NK-92 treated with Interleukin-12 subunit alpha and Interleukin-12 subunit beta, amount 100 ng/mL, for 24 hours (cell line): Measurements from ENCODE around the gene SPDEF.

ENCODE experiments used
- DNase-seq: peaks from one replicate; lab custom pipeline; 2025; lab: John Stamatoyannopoulos, UW

Gene SPDEF

DNA sequence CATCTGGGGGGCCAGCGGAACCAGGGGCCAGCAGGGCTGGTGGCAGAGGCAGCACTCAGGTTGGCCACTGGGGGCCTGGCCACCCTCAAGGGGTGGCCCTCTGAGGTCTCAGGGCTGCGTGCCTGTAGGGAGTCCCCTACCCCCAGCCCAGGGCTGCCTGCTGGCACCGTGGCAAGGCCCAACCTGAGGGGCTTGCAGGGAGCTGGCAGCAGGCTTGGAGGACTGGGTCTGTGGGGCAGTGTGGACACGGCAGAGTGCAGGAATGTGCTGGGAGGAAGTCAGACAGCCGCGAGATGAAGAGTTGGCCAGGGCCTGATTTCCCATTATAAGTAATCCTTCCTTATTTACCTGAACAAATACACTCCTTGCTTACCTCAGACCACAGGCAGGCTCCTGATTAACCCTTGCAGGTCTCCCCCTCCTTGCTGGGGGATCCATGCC, at the start of gene SPDEF:
Gene SPDEF, minus strand, starts transcription at position 299 of the 441 bp plus-strand sequence. CDS start 11,874 bp downstream, outside the sequence.
- no peak for DNase-seq

GRCh38 chr6:34603707-34604106, 47.6 kb upstream of the SPDEF start:
- DNase-seq, result no peak

DNA sequence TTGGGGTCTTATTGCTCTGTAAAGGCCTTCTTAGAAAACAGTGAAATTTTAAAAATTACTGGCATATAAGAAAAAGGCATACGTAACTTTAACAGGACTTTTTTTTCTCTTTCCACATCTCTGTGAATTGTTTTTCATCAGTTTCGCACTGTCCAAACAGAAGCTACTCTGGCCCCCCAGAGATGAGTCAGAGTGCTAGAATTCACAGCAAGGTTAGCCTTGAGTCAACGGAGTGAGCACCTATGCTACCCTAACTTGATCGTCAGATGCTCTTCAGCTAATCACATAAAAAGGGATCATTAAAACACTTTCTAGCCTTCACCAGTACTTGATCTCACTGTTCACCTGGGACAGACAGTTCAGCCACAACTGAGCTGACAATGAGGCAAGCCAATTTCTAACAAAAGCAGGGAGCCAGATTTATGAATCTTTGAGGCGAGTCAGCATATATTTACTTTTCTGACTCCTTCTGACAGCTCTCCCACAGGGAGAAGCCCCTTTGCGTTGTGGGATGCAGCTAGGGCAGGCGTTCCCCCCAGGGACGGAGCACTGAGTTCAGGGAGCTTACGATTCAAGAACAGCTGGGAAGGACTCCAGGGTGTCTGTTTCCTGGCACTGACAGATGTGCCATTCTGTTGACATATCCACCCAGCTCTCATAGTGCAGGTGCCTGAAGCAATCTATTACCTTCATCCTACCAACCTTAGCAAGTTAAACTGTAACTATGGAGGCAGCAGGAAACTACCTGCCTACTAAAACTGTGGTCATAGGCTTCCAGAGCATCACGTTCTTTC, 46.4 kb upstream of the SPDEF start:
- no peak for DNase-seq

GRCh38 chr6:34601706-34602105, 45.6 kb upstream of the SPDEF start:
- no peak for DNase-seq

- DNase-seq, result no peak
Measured at GRCh38 chr6:34600796-34601195, 44.7 kb upstream of the SPDEF start.

DNA sequence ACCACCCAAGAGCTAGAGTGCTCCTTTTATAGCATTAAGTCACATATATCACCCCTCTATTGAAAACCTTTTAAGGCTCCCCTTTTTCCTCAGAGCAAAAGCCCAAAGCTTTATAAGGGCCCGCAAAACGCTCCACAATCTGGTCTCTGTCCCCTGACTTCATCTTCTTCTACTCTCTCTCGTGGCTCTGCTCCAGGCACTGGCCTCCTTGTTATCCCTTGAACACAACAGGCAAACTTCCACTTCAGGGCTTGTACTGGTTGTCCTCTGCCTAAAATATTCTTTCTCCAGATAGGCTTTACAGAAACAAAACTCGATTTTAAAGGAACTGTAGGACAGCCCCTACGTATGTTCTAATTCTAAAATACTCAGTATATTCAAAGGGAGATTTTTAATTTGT, 44.0 kb upstream of the SPDEF start:
- DNase-seq, result no peak

GRCh38 chr6:34598712-34599111, 42.6 kb upstream of the SPDEF start:
- DNase-seq, result no peak

GRCh38 chr6:34597605-34598353, 41.6 kb upstream of the SPDEF start:
- no peak for DNase-seq

DNA sequence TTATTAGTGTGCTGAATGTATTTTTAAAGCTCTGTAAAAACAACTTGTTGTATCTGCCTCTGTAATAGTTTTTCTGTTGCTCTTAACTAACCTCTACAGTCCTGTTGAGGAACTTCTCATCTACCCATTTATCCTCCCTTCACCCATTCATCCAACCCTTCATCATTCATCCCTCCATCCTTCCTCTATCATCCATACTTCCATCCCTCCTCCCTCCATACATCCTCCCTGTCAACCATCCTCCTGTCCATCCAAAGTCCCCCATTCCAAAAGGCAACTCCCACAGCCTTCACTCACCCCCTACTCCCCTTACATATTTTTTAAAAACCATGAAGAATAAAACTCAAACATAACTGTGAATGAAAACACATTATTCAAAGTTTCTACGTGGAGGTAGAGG, 40.7 kb upstream of the SPDEF start:
- no peak for DNase-seq

- DNase-seq, result no peak
Measured at GRCh38 chr6:34595332-34596184, 39.4 kb upstream of the SPDEF start.

DNA sequence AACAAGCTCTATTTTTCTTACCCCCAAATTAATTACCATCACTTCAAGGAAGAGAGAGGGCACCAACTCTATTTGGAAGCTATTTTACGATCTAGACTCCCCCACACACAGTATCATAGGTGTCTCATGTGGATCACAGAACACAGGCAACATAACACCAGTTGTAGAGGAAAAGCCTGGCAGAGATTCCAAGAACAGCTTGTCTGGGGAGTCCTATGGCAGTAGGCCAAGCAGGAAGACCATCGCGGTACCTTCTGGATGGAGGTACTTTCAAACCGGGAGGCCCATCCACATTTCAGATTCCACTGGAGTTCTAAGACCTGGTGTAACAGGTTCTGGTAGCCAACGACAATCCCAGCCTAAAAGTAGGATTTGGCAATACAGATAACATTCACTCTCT, 37.6 kb upstream of the SPDEF start:
- no peak for DNase-seq

DNA sequence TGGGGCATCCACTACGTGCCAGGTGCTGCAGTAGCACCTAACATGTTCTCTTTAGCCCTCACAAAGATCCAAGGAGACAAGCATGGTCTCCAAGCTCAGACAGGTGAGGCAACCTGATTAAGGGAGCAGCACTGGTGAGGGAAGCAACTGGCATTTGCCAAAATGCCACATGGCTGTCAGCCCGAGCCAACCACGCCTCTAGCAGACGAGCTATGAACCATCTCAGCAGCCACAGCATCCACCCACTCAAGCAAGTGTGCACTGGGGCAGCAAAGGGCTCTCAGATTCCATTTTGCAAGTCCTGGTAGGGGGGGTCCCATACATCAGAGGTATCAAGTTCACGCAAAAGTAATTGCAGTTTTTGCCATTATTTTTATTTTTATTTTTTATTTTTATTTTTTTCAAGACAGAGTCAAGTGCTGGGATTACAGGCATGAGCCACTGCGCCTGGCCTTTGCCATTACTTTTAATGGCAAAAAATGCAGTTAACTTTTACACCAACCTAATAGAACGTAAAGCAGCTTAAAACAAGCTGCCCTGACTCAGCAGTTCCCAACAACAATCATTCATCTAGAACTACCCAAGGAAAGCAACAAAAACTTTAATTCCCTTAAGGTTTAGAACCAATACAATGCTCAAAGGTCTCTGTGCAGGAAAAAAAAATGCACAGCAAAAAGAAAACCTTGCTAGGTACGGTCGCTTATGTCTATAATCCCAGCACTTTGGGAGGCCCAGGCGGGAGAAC, 36.3 kb upstream of the SPDEF start:
- no peak for DNase-seq

- no peak for DNase-seq
Measured at GRCh38 chr6:34589691-34590090, 33.6 kb upstream of the SPDEF start.

GRCh38 chr6:34589140-34589539, 33.0 kb upstream of the SPDEF start:
- no peak for DNase-seq

DNA sequence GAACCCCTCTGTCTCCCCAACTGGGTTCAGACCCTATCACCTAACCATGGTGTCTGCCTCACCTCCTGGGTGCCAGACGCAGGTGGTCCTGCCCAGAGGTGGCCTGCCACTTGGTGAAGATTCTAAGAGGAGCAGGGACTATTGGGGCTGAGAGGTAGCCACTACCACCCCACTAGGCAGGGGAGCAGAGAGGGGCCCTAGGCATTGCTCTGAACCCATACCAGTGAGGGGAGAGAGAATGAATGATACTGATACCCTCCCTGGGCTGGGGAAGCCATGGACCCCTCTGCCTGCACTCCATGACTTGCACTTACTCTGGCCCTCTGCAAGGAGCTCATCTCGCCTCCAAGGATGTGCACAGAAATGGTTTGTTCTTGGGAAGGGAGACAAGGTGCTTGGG, 31.7 kb upstream of the SPDEF start:
- DNase-seq, result no peak

DNA sequence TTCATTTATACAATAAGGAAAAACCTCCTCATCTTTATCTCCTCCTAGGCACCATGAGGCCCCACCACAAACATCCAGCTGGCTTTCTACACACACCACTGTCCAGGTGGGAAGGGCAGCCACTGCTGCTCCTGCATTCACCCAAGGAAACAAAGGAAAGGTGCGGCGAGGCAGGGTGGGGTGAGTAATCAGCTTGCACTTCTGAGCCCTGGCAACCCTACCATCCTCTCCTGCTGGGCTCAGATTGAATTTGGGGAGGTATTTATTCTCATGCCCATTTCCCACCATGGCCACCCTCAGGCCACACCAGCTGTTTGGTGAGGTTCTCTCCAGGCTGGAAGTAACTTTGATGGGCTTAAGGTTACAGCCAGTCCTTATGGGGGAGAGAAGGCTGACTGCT, 31.2 kb upstream of the SPDEF start:
- no peak for DNase-seq

DNA sequence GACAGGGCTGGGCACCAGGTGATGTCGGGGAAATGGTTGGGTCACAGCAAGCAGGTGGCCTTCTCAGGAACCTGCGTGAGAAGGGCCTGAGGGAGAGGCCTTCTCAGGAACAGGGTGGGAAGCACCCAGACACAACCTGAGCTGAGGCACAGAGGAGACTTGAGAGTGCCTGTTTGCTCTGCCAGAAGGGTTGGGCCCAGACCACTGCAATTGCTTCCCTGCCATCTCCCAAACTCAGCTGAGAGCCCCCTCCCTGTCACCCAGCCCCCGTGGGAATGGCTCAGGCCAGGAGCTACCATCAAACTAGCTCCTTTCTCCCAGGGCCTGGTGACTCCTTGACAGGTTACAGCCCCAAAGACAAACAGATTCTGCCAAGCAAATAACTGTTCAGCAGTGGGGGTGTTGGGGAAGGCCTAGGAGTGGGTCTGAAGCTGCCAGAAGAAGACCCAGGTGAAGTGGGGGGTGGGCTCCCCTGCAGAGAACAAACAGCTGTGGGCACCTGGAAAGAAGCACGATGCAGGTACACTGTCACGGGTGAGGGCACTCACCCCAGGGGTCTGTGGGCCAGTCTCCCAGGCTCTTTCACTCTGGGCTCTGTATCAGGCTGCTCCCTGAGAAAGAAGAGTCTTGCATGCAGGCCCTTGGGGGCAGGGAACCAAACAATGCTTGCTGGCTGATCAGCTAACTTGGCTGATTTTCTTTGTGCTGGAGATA, 30.4 kb upstream of the SPDEF start:
- DNase-seq, result no peak

DNA sequence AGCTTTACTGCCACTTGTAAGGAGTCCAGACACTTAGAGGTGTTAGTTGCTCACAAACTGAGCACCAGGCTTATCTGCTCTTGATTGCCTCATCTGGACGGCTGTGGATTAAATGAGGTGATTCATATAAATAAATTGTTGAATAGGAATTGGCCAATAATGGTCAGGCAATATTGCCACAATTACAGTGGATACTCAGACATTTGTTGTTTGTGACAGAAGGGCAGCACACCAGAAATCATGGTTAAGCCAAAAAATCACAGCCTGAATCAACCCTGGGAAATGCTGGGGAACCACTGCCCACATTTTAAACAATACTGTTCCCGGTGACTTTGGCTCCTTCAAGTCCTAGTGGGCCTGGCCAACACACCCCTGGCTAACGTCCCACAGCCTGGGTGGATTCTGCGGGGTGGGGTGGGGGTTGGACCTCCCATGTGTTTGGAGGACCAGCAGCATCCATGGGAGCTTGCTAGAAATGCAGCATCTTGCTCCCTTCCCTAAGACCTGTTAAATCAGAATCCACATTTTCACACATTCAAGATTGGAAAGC, 29.5 kb upstream of the SPDEF start:
- no peak for DNase-seq

- DNase-seq, result no peak
Measured at GRCh38 chr6:34585108-34585507, 29.0 kb upstream of the SPDEF start.

DNA sequence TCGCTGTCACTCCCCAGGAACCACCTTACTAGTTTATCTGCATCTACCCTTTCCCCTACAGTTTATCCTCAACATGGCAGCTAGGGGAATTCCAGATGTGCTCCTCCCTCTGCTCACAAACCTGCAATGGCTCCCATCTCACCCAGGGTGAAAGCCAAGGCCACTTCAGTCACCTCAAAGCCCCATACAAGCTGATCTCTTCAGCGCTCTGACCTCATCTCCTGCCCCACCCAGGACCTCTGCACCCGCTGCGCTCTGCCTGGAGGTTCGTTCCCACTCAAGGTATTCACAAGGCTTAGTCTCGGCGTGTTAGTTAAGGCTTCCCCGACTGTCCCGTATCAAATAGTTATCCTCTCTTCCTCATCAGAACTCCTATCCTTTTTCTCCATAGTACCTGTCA, 28.6 kb upstream of the SPDEF start:
- no peak for DNase-seq
